CD4-positive, alpha-beta T cell treated with Interferon alpha-2 for 1 hour (primary cell): ENCODE measurements around the gene RTTN.
A peak's percentile ranks its signal among the peaks of the same experiment; 100 is the strongest.

Experiments
- DNase-seq, 2 donors: peaks; one replicate each; pipeline ENCODE4 v3.0.0-alpha.2; 2020 to 2022

The RTTN gene

DNA sequence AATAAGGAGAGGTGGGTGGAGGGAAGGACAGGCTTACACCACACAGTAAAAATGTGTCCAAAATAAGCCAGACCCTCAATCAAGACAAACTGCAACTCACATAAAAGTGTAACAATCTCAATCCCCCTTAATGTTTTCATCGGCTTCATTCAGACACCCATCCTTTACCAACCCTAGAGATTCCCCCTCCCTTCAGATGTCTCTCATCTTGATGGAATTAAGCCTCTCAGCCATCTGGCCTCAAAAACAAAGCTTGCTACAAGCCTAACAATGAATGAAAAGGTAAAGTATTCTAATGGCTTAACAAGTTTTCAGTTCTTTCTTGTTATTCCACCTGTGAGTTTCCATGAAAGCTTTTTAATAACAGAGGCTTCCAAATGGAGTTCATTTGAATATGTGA is 5.2 kb downstream of the RTTN start:
- no peak for DNase-seq

- no peak for DNase-seq
These were observed 7.6 kb downstream of the RTTN start for GRCh38 chr18:70197844-70198243.

DNA sequence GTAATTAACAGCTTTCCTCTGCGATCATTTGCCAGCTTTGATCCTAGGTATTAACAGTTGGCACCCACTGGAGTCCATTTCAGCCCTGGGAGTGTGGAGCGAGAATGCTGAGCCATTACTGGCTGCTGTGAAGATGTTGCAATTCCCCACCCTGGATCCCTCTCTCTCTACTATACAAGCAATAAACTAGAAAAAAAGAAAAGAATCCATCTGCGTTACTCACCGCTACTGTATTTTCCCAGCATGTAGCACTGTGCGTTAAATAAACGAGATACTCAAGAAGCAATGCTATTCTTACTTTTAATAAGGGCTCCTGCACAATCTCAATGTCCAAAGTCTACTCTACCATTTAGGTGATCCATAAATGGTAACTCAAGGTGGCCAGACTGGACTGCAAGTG is 8.5 kb downstream of the RTTN start:
- no peak for DNase-seq

DNA sequence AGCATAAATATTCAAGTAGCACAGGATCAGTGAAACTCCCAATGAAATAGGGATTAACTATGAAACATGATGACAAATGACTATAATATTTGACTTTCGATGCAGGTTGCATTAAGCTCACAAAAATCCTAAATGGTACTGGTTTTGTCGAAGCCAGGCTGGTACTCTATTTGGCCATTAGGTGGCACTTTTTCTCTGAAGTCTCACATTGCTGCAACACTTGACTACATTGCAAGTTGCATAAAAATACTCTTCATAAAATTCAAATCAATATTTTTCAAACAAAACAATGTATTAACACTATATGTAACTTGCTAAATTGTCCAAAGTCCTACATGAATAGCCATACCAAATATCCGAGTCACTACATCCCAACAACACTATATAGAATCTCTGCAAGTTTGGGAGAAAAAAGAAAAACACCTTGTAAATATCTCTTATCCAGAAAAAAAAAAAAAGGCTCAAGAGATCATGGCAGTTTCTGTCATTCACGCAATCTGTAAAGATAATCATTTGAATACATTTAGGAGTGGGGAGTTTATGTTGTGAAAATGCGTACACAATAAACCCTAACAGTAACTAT is 9.5 kb downstream of the RTTN start:
- DNase-seq, result peak in 1 of 2 donors; percentile 41

DNA sequence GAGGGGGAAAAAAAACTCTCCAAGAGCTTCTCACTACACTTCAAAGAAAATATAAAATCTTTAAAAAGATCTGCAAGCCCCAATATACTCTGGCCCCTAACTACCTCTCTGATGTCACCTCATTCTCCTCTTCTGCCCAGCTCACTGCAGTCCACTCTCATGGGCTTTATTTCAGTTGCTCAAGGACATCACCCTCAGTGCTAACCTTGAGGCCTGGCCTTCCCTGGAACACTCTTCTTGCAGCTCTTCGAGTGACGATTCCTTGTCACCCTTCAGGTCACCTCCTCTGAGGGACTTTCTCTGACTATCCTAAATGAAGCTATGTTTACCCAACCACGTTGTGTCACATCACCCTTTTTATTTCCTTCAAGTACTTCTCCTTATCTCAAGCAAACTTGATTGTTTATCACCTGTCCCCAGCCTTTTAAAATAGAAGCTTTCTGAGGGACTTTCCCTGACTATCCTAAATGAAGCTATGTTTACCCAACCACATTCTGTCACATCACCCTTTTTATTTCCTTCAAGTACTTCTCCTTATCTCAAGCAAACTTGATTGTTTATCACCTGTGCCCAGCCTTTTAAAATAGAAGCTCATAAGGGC is 10.4 kb downstream of the RTTN start:
- no peak for DNase-seq

- DNase-seq, result no peak
These were observed 11.1 kb downstream of the RTTN start for GRCh38 chr18:70194227-70194890.

DNA sequence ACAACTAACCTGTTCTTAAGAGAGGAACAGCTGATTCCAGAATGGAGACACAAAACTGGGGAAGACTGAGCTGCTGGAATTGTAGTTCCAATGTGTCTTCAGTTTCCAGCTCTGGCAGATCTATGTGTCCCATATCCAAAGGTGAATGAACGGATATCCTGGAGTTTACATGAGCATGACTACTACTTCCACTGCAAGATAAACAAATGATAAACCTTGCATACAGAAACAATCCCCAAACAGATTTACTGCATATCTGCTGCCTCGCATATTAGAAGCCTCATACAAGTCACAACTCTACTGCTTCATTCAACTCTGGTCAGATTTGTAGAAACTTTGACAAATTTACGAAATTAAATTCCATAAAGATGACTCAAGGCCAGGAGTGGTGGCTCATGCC is 15.0 kb downstream of the RTTN start:
- DNase-seq, result no peak

DNA sequence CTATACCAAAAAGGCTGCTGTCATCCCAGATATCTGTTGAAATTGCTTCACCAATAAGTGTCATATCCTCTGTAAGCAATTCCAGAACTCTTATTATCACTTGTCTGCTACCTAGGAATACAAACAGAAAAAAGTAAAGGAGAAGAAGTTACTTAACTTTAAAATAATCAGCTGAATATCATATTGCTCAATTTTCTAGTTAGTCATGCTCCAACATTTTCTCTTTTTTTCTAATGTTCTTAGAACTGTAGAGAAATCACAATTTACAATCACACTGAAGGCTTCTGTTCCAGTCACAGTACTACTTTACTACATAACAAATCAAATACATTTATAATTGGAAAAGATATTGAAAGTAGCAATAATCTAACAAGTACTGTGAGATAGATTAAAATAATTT is 17.4 kb downstream of the RTTN start:
- DNase-seq, result no peak

- DNase-seq, result no peak
These were observed 22.0 kb downstream of the RTTN start for GRCh38 chr18:70183441-70183840.

- DNase-seq, result no peak
These were observed 22.9 kb downstream of the RTTN start for GRCh38 chr18:70182548-70182947.

- no peak for DNase-seq
These were observed 23.8 kb downstream of the RTTN start for GRCh38 chr18:70181725-70182124.

DNA sequence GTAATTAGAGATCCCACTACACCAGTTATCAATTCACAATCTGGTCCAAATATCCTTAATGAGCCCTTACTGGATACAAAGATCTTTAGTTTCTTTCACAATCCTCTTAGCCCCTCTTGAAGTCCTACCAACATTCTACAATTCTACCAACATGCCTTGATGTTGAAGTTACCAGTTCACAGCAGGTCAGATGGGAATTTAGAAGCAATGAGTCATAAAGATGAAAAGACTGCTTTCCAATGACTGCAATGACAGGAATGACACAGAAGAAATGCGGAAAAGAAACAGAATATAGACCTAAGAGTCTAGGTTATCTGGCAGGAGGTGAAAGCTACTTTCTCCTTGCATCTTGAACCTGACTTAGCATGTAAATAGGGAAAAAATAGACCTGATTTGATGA is 24.5 kb downstream of the RTTN start:
- no peak for DNase-seq

GRCh38 chr18:70176537-70176936 is 28.9 kb downstream of the RTTN start:
- no peak for DNase-seq

- no peak for DNase-seq
These were observed 30.3 kb downstream of the RTTN start for GRCh38 chr18:70175216-70175615.

- no peak for DNase-seq
These were observed 33.3 kb downstream of the RTTN start for GRCh38 chr18:70172225-70172624.

DNA sequence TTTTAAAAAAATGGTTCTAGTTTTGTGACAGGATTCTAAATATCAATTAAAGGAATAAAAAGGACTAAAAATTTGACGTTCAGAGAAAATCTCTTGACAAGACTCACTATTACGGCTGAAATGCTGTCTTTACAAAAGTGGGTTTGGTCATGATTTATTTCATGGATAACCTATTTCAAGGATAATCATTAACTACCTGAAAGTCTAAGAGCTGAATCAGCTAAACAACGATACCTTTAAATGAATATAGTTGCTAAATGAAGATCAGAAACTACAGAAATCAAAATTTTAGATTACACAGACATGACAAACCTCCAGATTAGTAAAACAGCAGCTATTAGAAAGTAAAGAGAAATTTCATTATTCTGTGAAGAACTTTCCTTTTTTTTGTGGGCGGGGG is 35.7 kb downstream of the RTTN start:
- no peak for DNase-seq

- peak in 1 of 2 donors; percentile 9 for DNase-seq
These were observed 38.8 kb downstream of the RTTN start for GRCh38 chr18:70166668-70167067.

DNA sequence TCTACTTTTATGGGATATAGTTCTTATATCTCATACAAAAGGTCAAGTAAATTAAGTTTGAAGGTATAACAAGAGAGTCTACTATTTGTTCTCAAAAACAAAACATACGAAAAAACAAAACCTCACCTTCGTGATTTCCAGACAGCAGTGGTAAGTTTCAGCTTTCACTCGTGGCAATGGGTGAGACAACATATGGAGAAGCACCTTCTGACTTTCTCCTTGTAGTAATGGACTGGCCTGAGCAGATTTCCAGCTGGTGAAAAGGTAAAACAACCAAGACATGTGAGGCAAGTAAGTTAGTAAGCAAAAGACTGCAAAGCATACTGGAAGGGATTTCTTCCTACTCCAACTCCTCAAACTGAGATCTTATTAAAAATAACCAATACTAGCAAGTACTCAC is 39.6 kb downstream of the RTTN start:
- DNase-seq, result peak in 1 of 2 donors; percentile 28

DNA sequence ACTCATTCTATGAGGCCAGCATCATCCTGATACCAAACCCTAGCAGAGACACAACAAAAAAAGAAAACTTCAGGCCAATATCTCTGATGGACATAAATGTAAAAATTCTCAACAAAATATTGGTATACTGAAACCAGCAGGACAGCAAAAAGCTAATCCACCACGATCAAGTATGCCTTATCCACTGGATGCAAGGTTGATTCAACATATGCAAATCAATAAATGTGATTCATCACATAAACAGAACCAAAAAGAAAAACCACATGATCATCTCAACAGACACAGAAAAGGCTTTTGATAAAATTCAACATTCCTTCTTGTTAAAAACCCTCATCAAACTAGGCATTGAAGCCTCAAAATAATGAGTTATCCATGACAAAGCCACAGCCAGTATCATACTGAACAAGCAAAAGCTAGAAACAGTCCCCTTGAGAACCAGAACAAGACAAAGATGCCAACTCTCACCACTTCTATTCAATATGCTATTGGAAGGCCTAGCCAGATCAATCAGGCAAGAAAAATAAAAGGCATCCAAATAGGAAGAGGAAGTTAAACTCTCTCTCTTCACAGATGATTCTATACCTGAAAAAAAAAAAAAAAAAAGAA is 45.3 kb downstream of the RTTN start:
- no peak for DNase-seq

DNA sequence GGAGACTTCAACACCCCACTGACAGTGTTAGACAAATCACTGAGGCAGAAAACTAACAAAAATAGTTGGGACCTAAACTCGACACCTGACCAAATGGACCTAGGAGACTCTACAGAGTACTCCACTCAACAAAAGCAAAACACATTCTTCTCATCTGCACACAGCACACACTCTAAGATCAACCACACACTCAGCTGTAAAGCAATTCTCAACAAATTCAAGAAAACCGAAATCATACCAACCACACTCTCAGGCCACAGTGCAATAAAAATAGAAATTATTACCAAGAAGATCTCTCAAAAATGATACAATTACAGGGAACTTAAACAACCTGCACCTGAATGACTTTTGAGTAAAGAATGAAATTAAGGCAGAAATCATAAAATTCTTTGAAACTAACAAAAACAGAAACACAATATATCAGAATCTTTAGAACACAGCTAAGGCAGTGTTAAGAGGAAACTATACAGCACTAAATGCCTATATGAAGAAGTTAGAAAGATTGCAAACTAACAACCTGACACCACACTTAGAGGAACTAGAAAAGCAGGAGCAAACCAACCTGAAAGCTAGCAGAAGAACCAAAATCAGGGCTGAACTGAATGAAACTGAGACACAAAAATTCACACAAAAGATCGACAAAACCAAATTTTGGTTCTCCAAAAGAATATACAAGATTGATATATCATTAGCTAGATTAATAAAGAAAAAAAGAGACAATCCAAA is 46.3 kb downstream of the RTTN start:
- DNase-seq, result no peak

- DNase-seq, result no peak
These were observed 48.6 kb downstream of the RTTN start for GRCh38 chr18:70156886-70157285.

DNA sequence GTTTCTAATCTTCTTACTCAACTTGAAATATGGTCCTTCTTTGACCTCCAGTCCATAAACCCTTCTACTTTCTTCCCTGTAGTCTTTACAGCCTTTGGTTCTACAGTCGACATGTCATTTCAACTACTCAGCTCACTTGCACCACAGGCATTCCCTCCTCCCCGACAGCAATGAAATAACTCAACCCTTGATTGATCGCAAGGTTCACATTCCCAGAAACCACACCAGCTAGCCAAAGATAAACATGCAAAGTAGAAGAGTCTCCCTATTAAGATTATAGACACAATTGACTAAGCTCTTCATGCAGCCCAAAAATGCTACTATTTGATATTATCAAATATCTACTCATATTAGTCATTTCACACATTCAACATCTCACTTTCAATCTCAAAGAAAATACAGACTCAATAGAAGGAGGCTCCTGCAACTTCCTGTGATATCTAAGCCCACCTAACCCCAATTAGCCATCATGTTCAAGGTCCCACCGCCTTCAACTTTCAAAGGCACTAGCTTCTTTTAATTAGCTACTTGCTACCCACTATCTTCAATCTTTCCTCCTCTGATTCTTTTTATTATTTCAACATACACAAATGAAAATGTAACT is 50.8 kb downstream of the RTTN start:
- DNase-seq, result no peak

DNA sequence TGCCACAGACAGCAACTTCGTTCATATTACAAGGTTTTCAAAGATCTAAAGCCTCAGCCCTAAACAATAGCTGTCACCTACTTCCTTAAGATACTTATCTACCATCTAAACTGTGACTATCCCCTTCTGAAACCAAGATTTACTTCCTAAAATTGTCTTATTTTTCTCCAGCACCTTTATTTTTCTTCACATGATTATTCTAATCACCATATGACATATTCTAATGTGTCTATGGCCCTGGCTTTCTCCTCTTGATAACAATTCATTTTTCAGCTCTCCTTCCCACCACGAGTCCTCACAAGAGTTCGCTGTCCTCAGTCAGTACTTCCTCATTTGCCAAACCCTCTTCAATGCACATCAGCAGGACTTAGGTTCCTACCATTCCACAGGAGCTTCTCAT is 53.9 kb downstream of the RTTN start:
- DNase-seq, result no peak
